MM.1S (cell line): ENCODE measurements around the gene MVB12B.

Experiments
- CTCF ChIP-seq: fragments of 300-600 bp; sonication (generic); IDR thresholded peaks from 2 replicates; pipeline ENCODE4 v1.5.1; 2016; ENCODE audit warnings: antibody characterized with exemption, low read length, mixed read lengths
- EZH2 ChIP-seq: fragments of 300-600 bp; sonication (generic); optimal IDR thresholded peaks from 2 replicates; pipeline ENCODE3; 2017; ENCODE audit warnings: low read depth, mild to moderate bottlenecking, antibody characterized with exemption, low read length, mixed read lengths
- EZH2phosphoT487 ChIP-seq: fragments of 300-600 bp; sonication (generic); IDR thresholded peaks from 2 replicates; pipeline ENCODE4 v1.6.1; 2018; ENCODE audit warnings: antibody characterized with exemption, low read length

GRCh38 chr9:126454215-126454614, 127.6 kb downstream of the MVB12B start:
- no peak for TF ChIP-seq CTCF
- no peak for TF ChIP-seq EZH2
- TF ChIP-seq EZH2phosphoT487, result no peak
